OCI-LY1 (cell line): ENCODE data around the gene GATAD2A.

ENCODE experiments used
- H2AFZ ChIP-seq: fragments of 200-600 bp; sonication (generic), shearing (Covaris generic); 2 replicates; pipeline ENCODE4 v1.6.0; 2014; ENCODE audit warnings: antibody characterized with exemption, mild to moderate bottlenecking, low read length
- H3F3A ChIP-seq: fragments of 200-600 bp; sonication (generic), shearing (Covaris generic); 2 replicates; pipeline ENCODE4 v1.6.0; 2014; ENCODE audit warnings: mild to moderate bottlenecking, antibody characterized with exemption, low read length, moderate library complexity; ENCODE audit not compliant: insufficient read depth
- H3K27ac ChIP-seq: fragments of 200-600 bp; sonication (generic); 2 replicates; pipeline ENCODE4 v1.5.1; 2014; ENCODE audit warnings: low read length, mixed run types, mild to moderate bottlenecking, low read depth; ENCODE audit not compliant: poor library complexity, severe bottlenecking
- H3K27me3 ChIP-seq: fragments of 200-600 bp; sonication (generic); 2 replicates; pipeline ENCODE4 v1.6.0; 2014; ENCODE audit warnings: antibody characterized with exemption, mild to moderate bottlenecking, low read length, moderate library complexity; ENCODE audit not compliant: insufficient read depth
- H3K36me3 ChIP-seq: fragments of 200-600 bp; sonication (generic); 2 replicates; pipeline ENCODE4 v1.6.1; 2014; ENCODE audit warnings: mild to moderate bottlenecking, antibody characterized with exemption, low read length, moderate library complexity, mixed read lengths; ENCODE audit not compliant: insufficient read depth
- H3K4me1 ChIP-seq: fragments of 200-600 bp; sonication (generic); 2 replicates; pipeline ENCODE4 v1.5.1; 2014; ENCODE audit warnings: mild to moderate bottlenecking, low read length, moderate library complexity; ENCODE audit not compliant: insufficient read depth, severe bottlenecking
- H3K4me2 ChIP-seq: fragments of 200-600 bp; sonication (generic), shearing (Covaris generic); 2 replicates; pipeline ENCODE4 v1.6.1; 2014; ENCODE audit warnings: low read length
- H3K4me3 ChIP-seq: fragments of 200-600 bp; sonication (generic); 2 replicates; pipeline ENCODE4 v1.5.1; 2014; ENCODE audit warnings: low read length, low read depth, mild to moderate bottlenecking, mixed read lengths; ENCODE audit not compliant: poor library complexity, severe bottlenecking
- H3K79me2 ChIP-seq: fragments of 200-600 bp; shearing (Covaris generic); 2 replicates; pipeline ENCODE4 v1.6.1; 2016; ENCODE audit warnings: mixed run types, low read length, mixed read lengths; ENCODE audit not compliant: insufficient read depth
- H3K9ac ChIP-seq: fragments of 200-600 bp; sonication (generic), shearing (Covaris generic); 2 replicates; pipeline ENCODE4 v1.6.1; 2014; ENCODE audit warnings: mild to moderate bottlenecking, low read length, mixed read lengths
- H3K9me2 ChIP-seq: fragments of 200-600 bp; sonication (generic), shearing (Covaris generic); 2 replicates; pipeline ENCODE4 v1.6.1; 2014; ENCODE audit warnings: low read depth, mild to moderate bottlenecking, low read length, mixed read lengths
- H3K9me3 ChIP-seq: fragments of 200-600 bp; shearing (Covaris generic); 2 replicates; pipeline ENCODE4 v1.6.1; 2014; ENCODE audit warnings: low read length, mixed read lengths
- H4K20me1 ChIP-seq: fragments of 200-600 bp; sonication (generic), shearing (Covaris generic); 2 replicates; pipeline ENCODE4 v1.6.0; 2016; ENCODE audit warnings: mild to moderate bottlenecking, low read length; ENCODE audit not compliant: insufficient read depth
- CTCF ChIP-seq: fragments of 200-600 bp; sonication (generic), shearing (Covaris generic); IDR thresholded peaks from 2 replicates; pipeline ENCODE4 v1.5.1; 2017; ENCODE audit warnings: mild to moderate bottlenecking, antibody characterized with exemption, low read length, moderate library complexity, mixed read lengths
- EZH2 ChIP-seq: fragments of 200-600 bp; sonication (generic), shearing (Covaris generic); IDR thresholded peaks from 2 replicates; pipeline ENCODE4 v1.8.0; 2017; ENCODE audit warnings: borderline replicate concordance, mixed run types, mild to moderate bottlenecking, antibody characterized with exemption, low read length, moderate library complexity, mixed read lengths

Gene GATAD2A

GRCh38 chr19:19433666-19434213 lies 28.3 kb downstream of the GATAD2A start:
- Histone ChIP-seq H3K27ac (no peak overlapping the region), H3K9ac (no peak overlapping the region), H3K4me2 (no peak overlapping the region), H3K79me2 (peaks cover 97% of the 10 kb centered on the region), H3K27me3 (no peaks in the 10 kb centered on the region), H4K20me1 (no peaks in the 10 kb centered on the region), H3K4me3 (no peak overlapping the region), H3K9me2 (no peaks in the 10 kb centered on the region), H3F3A (no peaks in the 10 kb centered on the region), H3K36me3 (peaks cover 51% of the 10 kb centered on the region), H3K4me1 (no peaks in the 10 kb centered on the region), H2AFZ (no peak overlapping the region), H3K9me3 (no peaks in the 10 kb centered on the region)
- TF ChIP-seq EZH2 (no peak), CTCF (no peak)

- TF ChIP-seq EZH2 (no peak), CTCF (no peak)
- Histone ChIP-seq H3K4me3 (no peak overlapping the region), H3K9ac (no peak overlapping the region), H3K27ac (no peak overlapping the region), H3K9me2 (no peaks in the 10 kb centered on the region), H3K79me2 (peaks cover 97% of the 10 kb centered on the region), H3F3A (no peaks in the 10 kb centered on the region), H2AFZ (no peak overlapping the region), H3K9me3 (no peaks in the 10 kb centered on the region), H3K4me1 (no peaks in the 10 kb centered on the region), H3K36me3 (peaks cover 54% of the 10 kb centered on the region), H4K20me1 (no peaks in the 10 kb centered on the region), H3K4me2 (no peak overlapping the region), H3K27me3 (no peaks in the 10 kb centered on the region)
Measured at GRCh38 chr19:19434483-19435045, 29.1 kb downstream of the GATAD2A start.

- Histone ChIP-seq H3K4me1 (no peaks in the 10 kb centered on the region), H4K20me1 (no peaks in the 10 kb centered on the region), H3K9ac (no peak overlapping the region), H3K27me3 (no peaks in the 10 kb centered on the region), H3K36me3 (peaks cover 40% of the 10 kb centered on the region), H3K4me3 (no peak overlapping the region), H3F3A (no peaks in the 10 kb centered on the region), H2AFZ (no peak overlapping the region), H3K9me2 (no peaks in the 10 kb centered on the region), H3K27ac (no peak overlapping the region), H3K9me3 (no peaks in the 10 kb centered on the region), H3K4me2 (no peak overlapping the region), H3K79me2 (peaks cover 94% of the 10 kb centered on the region)
- TF ChIP-seq EZH2, result no peak
- TF ChIP-seq CTCF, result no peak
Measured at GRCh38 chr19:19436137-19436691, 30.7 kb downstream of the GATAD2A start.
